ENCODE data around the gene LRRC2.
"Not testable (repeated sequence)": the region's sequence is repeated elsewhere in the genome, so short reads cannot be mapped to it uniquely, and the experiment has no call there.

LRRC2 gene

DNA sequence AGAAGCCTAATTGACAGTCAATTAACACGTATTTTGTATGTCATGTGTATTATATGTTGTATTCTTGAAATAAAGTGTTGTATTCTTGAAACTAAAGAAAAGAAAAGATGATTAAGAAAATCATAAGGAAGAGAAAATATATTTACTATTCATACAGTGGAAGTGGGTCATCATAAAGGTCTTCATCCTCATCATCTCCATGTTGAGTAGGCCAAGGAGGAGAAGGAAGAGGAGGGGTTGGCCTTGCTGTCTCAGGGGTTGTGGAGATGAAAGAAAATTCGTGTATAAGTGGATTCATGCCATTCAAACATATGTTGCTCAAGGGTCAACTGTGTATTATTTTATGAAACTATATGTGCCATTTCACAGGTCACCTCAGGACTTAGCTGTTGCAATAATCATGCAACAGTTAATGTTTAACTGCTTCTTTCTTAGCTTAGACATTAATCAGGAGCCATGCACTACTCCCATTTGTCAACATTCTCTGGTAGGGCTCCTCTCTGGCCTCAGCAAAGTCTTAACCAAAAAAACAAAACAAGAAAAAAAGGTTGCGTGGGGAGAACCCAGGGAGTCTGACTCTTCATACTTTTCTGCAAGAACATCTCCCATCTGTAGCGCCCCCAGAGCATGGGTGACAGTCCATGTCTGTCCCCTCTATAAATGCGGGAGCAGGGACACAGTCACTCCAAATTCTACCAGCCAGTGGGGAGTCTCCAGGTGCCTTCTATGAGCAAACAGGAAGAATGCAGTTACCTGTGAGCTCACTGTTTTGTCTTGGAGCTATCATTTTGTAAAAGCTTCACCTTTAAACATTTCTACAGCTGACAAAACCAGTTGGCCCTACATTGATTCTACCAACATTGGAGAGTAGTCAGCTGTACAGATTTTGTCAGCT, 19.9 kb upstream of the LRRC2 start:
- no peak overlapping the region for H3K27ac ChIP-seq
- H3K4me3 ChIP-seq = no peak overlapping the region

GRCh38 chr3:46584598-46585467, 18.7 kb upstream of the LRRC2 start:
- Histone ChIP-seq H3K4me3 (no peak overlapping the region), H3K27ac (no peak overlapping the region)

GRCh38 chr3:46580675-46581074, 14.6 kb upstream of the LRRC2 start:
- H3K4me3 ChIP-seq = no peak overlapping the region
- no peak overlapping the region for H3K27ac ChIP-seq

DNA sequence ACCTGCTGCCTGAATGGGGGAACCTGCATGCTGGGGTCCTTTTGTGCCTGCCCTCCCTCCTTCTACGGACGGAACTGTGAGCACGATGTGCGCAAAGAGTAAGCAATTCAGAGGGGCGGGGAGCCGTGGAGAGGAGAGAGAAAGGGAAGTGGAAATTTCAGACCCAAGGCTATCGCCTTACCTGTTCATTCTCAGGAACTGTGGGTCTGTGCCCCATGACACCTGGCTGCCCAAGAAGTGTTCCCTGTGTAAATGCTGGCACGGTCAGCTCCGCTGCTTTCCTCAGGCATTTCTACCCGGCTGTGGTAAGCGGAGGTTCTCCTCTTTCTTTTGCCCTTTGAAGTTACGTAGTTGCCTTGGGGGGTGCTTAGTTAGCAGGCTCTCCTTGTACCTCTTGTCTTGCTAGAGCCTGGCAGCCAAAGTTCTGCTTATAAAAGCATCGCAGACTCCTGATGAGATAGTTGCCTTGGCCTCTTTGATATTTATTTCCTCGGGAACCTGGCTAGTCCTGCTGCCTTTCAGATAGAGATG, 13.7 kb upstream of the LRRC2 start:
- Histone ChIP-seq H3K27ac (no peak overlapping the region), H3K4me3 (no peak overlapping the region)

GRCh38 chr3:46578973-46579755, 13.1 kb upstream of the LRRC2 start:
- H3K27ac ChIP-seq = no peak overlapping the region
- no peak overlapping the region for H3K4me3 ChIP-seq

- not testable (repeated sequence) for H3K27ac ChIP-seq, H3K4me3 ChIP-seq
These were observed 11.6 kb upstream of the LRRC2 start for GRCh38 chr3:46577580-46578249.

DNA sequence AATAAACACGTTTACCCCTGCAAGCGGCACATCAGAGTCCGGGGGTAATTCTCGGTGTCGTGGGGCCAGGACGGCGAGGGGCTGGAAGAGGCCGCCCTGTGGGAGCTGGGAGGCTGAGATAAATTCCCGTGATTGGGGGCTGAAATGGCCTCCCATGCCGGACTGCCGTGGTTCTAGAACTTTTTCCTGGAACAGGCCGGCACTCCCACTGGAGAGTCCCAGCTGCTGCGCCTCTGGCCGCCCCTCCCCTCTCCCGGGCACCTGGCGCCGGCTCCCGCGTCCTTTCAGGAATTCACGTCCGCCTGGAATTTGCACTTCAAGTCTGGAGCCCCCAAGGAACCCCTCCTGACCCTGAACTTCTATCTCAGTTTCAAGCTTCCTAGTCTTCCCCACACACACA, 10.8 kb upstream of the LRRC2 start:
- H3K4me3 ChIP-seq = no peak overlapping the region
- H3K27ac ChIP-seq = no peak overlapping the region

- Histone ChIP-seq H3K27ac (no peak overlapping the region), H3K4me3 (no peak overlapping the region)
These were observed 10.3 kb upstream of the LRRC2 start for GRCh38 chr3:46576386-46576785.

DNA sequence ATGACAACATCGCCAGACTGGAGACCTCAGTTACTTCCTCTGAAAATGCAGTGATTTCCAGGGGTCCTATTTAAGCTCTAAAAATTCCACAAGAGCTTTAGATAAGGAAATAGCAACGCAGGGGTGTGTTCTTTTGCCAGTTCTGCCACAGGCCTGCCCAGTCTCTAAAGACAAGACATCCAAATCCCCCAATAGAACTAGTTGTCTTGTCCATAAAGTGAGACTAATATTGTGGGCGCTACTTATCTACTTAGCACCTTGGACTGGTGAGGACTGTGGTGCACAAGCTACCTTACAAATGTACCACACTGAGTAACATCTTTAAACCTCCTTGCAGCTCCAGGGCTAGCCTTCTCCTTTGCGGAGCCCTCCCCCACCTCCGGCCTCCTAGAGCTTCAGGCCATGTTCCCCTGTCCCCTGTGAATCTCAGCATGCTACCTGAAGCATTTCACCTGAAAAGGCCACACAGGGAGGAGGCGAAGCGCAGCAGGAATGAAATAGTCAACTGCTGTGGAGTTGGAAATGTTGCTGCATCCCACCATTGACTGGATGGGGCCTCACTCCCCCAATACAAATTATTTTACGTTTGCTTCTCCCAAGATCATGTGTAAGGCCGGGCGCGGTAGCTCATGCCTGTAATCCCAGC, 9.6 kb upstream of the LRRC2 start:
- Histone ChIP-seq H3K4me3 (no peak overlapping the region), H3K27ac (no peak overlapping the region)

GRCh38 chr3:46574881-46575576, 8.9 kb upstream of the LRRC2 start:
- no peak overlapping the region for H3K4me3 ChIP-seq
- H3K27ac ChIP-seq = no peak overlapping the region

- Histone ChIP-seq H3K27ac (no peak overlapping the region), H3K4me3 (no peak overlapping the region)
These were observed 8.1 kb upstream of the LRRC2 start for GRCh38 chr3:46574243-46574646.

DNA sequence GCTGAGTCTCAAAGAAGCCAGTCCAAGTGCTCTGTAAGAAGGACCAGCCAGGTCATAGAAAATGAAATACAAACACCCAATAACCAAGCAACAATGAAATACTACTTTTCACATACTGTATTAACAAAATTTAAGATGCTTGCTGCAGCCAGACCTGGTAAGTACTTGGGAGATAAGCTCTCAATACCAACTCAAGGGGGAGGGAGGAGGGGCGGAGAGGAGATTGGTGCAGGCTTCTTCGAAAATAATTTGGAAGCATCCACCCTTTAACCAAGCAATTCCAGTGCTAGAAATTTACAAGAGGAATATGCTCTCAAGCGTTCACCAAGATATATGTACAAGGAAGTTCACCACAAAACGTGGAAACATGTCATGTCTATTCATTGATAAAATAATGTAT, 7.6 kb upstream of the LRRC2 start:
- H3K4me3 ChIP-seq = no peak overlapping the region
- H3K27ac ChIP-seq = no peak overlapping the region

GRCh38 chr3:46571684-46572083, 5.6 kb upstream of the LRRC2 start:
- Histone ChIP-seq H3K4me3 (no peak overlapping the region), H3K27ac (no peak overlapping the region)

GRCh38 chr3:46565607-46566039, 479 bp downstream of the LRRC2 start:
- H3K27ac ChIP-seq = peak overlapping the region in 14 of 21 experiments; percentile 20 to 81 (median 56)
- H3K4me3 ChIP-seq = peak overlapping the region; percentile 24 to 56 (median 37)

- peak overlapping the region in 6 of 21 experiments; percentile 54 to 81 (median 71) for H3K27ac ChIP-seq
- peak overlapping the region in 2 of 7 experiments; percentile 45 to 56 for H3K4me3 ChIP-seq
These were observed 1.0 kb downstream of the LRRC2 start for GRCh38 chr3:46565077-46565476.

- Histone ChIP-seq H3K4me3 (no peak overlapping the region), H3K27ac (peak overlapping the region in 4 of 21 experiments; percentile 28 to 81 (median 64))
These were observed 1.7 kb downstream of the LRRC2 start for GRCh38 chr3:46564190-46565021.

GRCh38 chr3:46561951-46562350, 4.2 kb downstream of the LRRC2 start:
- Histone ChIP-seq H3K27ac (no peak overlapping the region), H3K4me3 (no peak overlapping the region)
